WTC11 (cell line): ENCODE measurements around the gene OSBPL9. TPM values are rescaled to one million over a fixed set of nuclear protein-coding genes. Genes with fewer than 3 reads are reported as not detected.
A peak's percentile ranks its signal among the peaks of the same experiment; 100 is the strongest.

Experiments
- ATAC-seq: fragments of 200-7000 bp; cut with Tn5 transposase; 2 replicates; pipeline ENCODE4 v1.10.0; 2021; ENCODE audit warnings: mild to moderate bottlenecking, moderate library complexity
- CTCF ChIA-PET: fragments of 300-600 bp; sonication (Branson Sonifier 250); formaldehyde crosslinking; loops from one replicate; lab custom pipeline; 2021; ENCODE audit warnings: antibody characterized with exemption; lab: Charles Lee
- POLR2A ChIA-PET: fragments of 350-600 bp; sonication (Branson Sonifier 250); formaldehyde crosslinking; loops from one replicate; lab custom pipeline; 2021; ENCODE audit warnings: antibody characterized with exemption; lab: Charles Lee
- DNase-seq: peaks from one replicate; pipeline ENCODE4 v3.0.0; 2021; ENCODE audit warnings: low spot score
- H3K27ac Mint-ChIP-seq: 2 replicates; pipeline ENCODE4 v1.8.0; 2021; ENCODE audit warnings: mixed read lengths
- H3K27me3 Mint-ChIP-seq: 2 replicates; pipeline ENCODE4 v1.8.0; 2021; ENCODE audit warnings: low read depth, mild to moderate bottlenecking, moderate library complexity, mixed read lengths
- H3K36me3 Mint-ChIP-seq: 2 replicates; pipeline ENCODE4 v1.8.0; 2021; ENCODE audit warnings: mixed read lengths
- H3K4me1 Mint-ChIP-seq: 2 replicates; pipeline ENCODE4 v1.8.0; 2022; ENCODE audit warnings: mixed read lengths
- H3K4me3 Mint-ChIP-seq: 2 replicates; pipeline ENCODE4 v1.8.0; 2021; ENCODE audit warnings: mild to moderate bottlenecking, moderate library complexity, mixed read lengths
- H3K9me3 Mint-ChIP-seq: 2 replicates; pipeline ENCODE4 v1.8.0; 2021; ENCODE audit warnings: mixed read lengths
- AR ChIP-seq: fragments of 250-450 bp; sonication (Bioruptor Pico); IDR thresholded peaks from 2 replicates; pipeline ENCODE4 v1.9.0; 2021; ENCODE audit warnings: mild to moderate bottlenecking
- CBFB ChIP-seq: sonication (generic); formaldehyde crosslinking; IDR thresholded peaks from 2 replicates; pipeline ENCODE4 v1.8.1; 2022; ENCODE audit warnings: mild to moderate bottlenecking, low read depth, missing genetic modification reagents
- HMGA2 ChIP-seq: fragments of 250-450 bp; sonication (Bioruptor Pico); IDR thresholded peaks from 2 replicates; pipeline ENCODE4 v1.4.0; 2021; ENCODE audit warnings: mild to moderate bottlenecking, moderate library complexity
- TP53 ChIP-seq: sonication (generic); formaldehyde crosslinking; IDR thresholded peaks from 2 replicates; pipeline ENCODE4 v1.8.1; 2023; ENCODE audit warnings: mild to moderate bottlenecking, missing genetic modification reagents
- ZNF317 ChIP-seq: sonication (generic); formaldehyde crosslinking; IDR thresholded peaks from 2 replicates; pipeline ENCODE4 v1.8.1; 2023; ENCODE audit warnings: low read depth, mild to moderate bottlenecking, moderate library complexity, missing genetic modification reagents, borderline replicate concordance
- ZNF396 ChIP-seq: fragments of 250-450 bp; sonication (Bioruptor Pico); IDR thresholded peaks from 2 replicates; pipeline ENCODE4 v1.8.0; 2021; ENCODE audit warnings: mild to moderate bottlenecking, moderate library complexity, borderline replicate concordance
- total RNA-seq: library from RNA; stranded (reverse); gene quantifications from 3 replicates; pipeline ENCODE4 v1.2.3, GENCODE V29; 2021
- TF ChIP-seq, protein P1 (sequence below): sonication (generic); formaldehyde crosslinking; IDR thresholded peaks from 2 replicates; pipeline ENCODE4 v1.8.1; 2022; ENCODE audit warnings: mild to moderate bottlenecking, moderate library complexity, missing genetic modification reagents
- TF ChIP-seq, protein P2 (sequence below): fragments of 200-600 bp; IDR thresholded peaks from 2 replicates; pipeline ENCODE4 v1.8.0; 2022; ENCODE audit warnings: antibody characterized with exemption
- TF ChIP-seq, protein P3 (sequence below): fragments of 250-450 bp; sonication (Bioruptor Pico); conservative IDR thresholded peaks from 2 replicates; pipeline ENCODE4 v1.9.0; 2021; ENCODE audit warnings: mild to moderate bottlenecking
- TF ChIP-seq, protein P4 (sequence below): sonication (generic); formaldehyde crosslinking; IDR thresholded peaks from 2 replicates; pipeline ENCODE4 v1.8.1; 2023; ENCODE audit warnings: mild to moderate bottlenecking, missing genetic modification reagents, moderate library complexity
- TF ChIP-seq, protein P5 (sequence below): fragments of 250-450 bp; sonication (Bioruptor Pico); IDR thresholded peaks from 2 replicates; pipeline ENCODE4 v1.9.0; 2021; ENCODE audit warnings: mild to moderate bottlenecking

The OSBPL9 gene
- total RNA-seq, 1 experiment from 2014 or later = 55.6 TPM

GRCh38 chr1:51671527-51672325 is 54.8 kb downstream of the OSBPL9 start (continued):
- no peak for TF ChIP-seq AR (CRISPR knock-in tag)
- no peak for TF ChIP-seq CBFB
- no peak for TF ChIP-seq ZNF396 (CRISPR knock-in tag)
- no peak for TF ChIP-seq ZNF317
- TF ChIP-seq, protein P1, sequence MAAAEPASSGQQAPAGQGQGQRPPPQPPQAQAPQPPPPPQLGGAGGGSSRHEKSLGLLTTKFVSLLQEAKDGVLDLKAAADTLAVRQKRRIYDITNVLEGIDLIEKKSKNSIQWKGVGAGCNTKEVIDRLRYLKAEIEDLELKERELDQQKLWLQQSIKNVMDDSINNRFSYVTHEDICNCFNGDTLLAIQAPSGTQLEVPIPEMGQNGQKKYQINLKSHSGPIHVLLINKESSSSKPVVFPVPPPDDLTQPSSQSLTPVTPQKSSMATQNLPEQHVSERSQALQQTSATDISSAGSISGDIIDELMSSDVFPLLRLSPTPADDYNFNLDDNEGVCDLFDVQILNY = no peak
- TF ChIP-seq, protein P2, sequence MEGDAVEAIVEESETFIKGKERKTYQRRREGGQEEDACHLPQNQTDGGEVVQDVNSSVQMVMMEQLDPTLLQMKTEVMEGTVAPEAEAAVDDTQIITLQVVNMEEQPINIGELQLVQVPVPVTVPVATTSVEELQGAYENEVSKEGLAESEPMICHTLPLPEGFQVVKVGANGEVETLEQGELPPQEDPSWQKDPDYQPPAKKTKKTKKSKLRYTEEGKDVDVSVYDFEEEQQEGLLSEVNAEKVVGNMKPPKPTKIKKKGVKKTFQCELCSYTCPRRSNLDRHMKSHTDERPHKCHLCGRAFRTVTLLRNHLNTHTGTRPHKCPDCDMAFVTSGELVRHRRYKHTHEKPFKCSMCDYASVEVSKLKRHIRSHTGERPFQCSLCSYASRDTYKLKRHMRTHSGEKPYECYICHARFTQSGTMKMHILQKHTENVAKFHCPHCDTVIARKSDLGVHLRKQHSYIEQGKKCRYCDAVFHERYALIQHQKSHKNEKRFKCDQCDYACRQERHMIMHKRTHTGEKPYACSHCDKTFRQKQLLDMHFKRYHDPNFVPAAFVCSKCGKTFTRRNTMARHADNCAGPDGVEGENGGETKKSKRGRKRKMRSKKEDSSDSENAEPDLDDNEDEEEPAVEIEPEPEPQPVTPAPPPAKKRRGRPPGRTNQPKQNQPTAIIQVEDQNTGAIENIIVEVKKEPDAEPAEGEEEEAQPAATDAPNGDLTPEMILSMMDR = no peak
- TF ChIP-seq, protein P3, sequence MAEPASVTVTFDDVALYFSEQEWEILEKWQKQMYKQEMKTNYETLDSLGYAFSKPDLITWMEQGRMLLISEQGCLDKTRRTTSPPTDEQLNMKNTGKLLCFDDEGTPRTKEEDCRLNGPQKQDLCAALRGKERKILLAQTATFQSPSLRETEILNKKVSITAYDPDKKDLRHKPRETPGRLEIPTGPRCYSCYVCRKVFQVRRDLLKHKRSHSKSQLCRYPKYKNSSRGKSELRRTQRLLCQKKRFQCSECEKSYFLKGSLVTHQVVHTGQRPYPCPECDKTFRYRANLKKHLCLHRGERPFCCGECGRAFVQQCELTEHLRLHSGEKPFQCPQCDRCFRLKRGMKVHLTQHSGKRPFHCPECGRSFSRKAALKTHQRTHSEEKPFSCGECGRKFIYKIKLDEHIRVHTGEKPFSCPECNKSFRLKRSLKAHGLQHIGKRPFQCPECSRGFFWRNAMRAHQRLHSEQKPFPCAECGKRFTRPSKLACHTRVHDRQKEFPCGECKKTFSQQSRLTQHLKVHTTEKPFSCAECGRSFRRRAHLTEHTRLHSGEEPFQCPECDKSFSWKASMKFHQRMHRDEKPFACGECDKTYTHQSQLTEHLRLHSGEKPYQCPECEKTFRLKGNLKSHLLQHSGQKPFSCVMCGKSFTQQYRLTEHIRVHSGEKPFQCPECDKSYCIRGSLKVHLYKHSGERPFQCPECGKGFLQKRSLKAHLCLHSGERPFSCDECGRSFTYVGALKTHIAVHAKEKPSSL (CRISPR knock-in tag) = no peak
- TF ChIP-seq, all 79 proteins: peak for 0

- ChIA-PET CTCF (no interaction called here), POLR2A (no interaction called here)
- no peak for ATAC-seq
- Mint-ChIP-seq H3K9me3 (no peaks in the 10 kb centered on the region), H3K4me1 (peaks cover 9% of the 10 kb centered on the region), H3K27me3 (no peaks in the 10 kb centered on the region), H3K36me3 (no peaks in the 10 kb centered on the region), H3K27ac (no peak overlapping the region), H3K4me3 (no peak overlapping the region)
- TF ChIP-seq TP53 (CRISPR knock-in tag) = no peak
- DNase-seq = no peak
Observed at GRCh38 chr1:51673279-51673678, 56.4 kb downstream of the OSBPL9 start.

DNA sequence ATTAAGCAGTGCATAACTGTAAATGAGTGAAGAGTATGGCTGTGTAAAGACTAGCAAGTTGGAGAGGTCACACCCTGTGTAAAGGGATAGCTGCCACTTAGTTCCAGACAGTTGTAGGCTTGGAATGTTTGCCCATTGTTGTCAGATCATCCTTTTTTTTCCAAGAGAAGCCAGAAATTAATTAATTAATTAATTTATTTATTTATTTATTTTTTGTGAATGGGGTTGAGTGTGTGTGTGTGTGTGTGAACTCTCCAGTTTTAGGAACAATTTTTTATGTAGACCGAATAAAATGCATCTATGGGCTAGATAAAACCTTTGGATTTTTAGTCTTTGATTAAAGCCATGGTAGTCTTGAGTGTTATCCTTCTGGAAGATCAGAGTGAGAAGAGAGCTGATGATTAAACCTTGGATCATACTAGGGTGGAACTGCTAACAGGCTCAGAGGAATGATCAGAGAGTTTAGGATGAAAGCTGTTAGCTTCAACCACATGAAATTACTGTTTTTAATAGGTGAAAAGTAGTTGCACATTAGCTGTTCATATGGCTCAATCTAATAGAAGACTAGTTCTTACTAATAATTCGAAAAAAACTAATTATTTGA is 58.4 kb downstream of the OSBPL9 start:
- H3K4me3 Mint-ChIP-seq = no peak overlapping the region
- POLR2A ChIA-PET = no interaction called here
- H3K9me3 Mint-ChIP-seq = no peaks in the 10 kb centered on the region
- H3K27me3 Mint-ChIP-seq = no peaks in the 10 kb centered on the region
- DNase-seq (no peak), ATAC-seq (no peak)
- no peaks in the 10 kb centered on the region for H3K36me3 Mint-ChIP-seq
- TF ChIP-seq, protein P4, sequence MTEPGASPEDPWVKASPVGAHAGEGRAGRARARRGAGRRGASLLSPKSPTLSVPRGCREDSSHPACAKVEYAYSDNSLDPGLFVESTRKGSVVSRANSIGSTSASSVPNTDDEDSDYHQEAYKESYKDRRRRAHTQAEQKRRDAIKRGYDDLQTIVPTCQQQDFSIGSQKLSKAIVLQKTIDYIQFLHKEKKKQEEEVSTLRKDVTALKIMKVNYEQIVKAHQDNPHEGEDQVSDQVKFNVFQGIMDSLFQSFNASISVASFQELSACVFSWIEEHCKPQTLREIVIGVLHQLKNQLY (CRISPR knock-in tag) = no peak
- TF ChIP-seq HMGA2 (CRISPR knock-in tag) = peak; percentile 33; the same call in 1 of the 2 replicates
- TF ChIP-seq, protein P5, sequence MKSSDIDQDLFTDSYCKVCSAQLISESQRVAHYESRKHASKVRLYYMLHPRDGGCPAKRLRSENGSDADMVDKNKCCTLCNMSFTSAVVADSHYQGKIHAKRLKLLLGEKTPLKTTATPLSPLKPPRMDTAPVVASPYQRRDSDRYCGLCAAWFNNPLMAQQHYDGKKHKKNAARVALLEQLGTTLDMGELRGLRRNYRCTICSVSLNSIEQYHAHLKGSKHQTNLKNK (CRISPR knock-in tag) = no peak
- CTCF ChIA-PET = no interaction called here
- no peak overlapping the region for H3K27ac Mint-ChIP-seq
- peaks cover 4% of the 10 kb centered on the region; the same call in 1 of the 2 replicates for H3K4me1 Mint-ChIP-seq
